Placental epithelial cell (primary cell): ENCODE results near the gene SLC35G2. TPM values are rescaled to one million over a fixed set of nuclear protein-coding genes. Genes with fewer than 3 reads are reported as not detected.

Experiments
- total RNA-seq: library from RNA; depleted of rRNA; stranded (reverse); fragments of >200 nt; gene quantifications from 2 replicates; pipeline ENCODE4 v1.2.3, GENCODE V29; 2012

The SLC35G2 gene
- total RNA-seq = 0.11 TPM in 1 of 2 replicates, not detected in the other

DNA sequence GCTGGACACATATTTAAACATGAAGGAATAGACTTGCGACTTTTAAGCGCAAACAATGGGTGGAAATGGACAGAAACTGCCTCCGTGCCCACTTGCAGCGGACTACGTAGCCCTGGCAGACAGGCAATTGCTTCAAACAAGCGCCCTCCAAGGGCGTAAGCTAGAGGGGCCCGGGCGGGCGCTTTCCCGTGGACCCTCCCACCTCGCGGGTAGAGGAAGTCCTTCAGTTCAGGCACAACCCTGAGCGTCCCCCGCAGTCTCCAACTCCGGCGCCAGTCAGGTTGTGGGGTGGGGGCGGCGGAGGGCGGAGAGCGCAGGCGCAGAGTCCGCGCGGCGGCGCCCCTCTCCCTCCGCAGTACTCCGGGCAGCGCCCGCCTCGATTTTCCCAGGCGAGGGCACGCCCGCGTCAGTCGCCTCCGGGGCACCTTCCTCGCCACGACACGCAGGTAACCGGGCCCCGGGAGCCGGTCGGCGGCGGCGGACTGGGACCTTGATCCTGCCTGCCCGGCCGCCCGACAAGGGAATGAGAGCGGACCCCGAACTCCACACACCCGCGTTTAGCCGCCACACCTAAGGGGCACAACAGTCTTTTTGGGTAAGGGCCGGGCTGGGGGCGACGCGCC is at the start of gene SLC35G2:
SLC35G2 (plus strand) TSS at position 358 of the 623 bp plus-strand sequence. CDS start 35,335 bp downstream, outside the sequence.

DNA sequence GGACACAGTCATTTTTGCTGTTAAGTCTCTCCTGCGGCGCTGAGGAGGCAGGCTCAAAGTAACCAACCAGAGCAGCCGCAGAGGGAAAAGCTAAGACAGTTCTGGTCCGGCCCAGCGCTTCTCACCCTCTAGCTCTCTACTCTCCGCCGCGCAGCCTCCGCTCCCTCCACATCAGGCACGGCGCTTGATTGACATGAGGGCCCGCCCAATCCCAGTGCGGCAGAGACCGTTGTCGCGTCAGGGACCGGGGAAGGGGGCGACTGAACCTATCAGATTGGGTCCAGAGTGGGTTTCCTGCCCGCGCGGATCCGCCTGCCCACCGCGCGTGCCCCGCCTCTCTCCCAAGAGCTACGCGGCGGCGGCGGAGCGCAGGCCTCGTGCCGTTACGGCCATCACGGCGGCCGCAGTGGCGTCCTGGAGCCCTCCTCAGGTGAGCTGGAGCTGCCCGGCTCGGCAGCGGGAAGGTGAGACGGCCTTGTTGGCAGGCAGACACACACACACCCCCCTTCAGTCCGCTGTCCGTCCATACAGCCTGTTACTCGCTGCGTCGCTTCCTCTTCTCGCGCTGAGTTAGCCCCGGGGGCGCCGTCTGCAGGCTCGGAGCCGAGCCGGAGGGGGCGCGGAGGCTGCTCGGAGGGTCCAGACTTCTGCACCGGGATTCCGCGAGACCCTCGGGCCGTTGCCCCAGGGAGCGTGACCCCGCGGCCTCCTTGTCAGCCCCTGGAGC is 43.1 kb downstream of the SLC35G2 start, which contains the start of gene NCK1:
NCK1 (plus strand) TSS at position 319 of the 727 bp plus-strand sequence. CDS start 65,794 bp downstream, outside the sequence.

Other genes starting within 250 kb of the SLC35G2 start
- 39.6 and 51.4 TPM in 2 replicates for gene STAG1, start 66.7 kb upstream of the SLC35G2 start, total RNA-seq
- gene NCK1, start 43.1 kb downstream of the SLC35G2 start, total RNA-seq = 20.5 and 29.8 TPM in 2 replicates
- gene IL20RB, start 138.9 kb downstream of the SLC35G2 start, total RNA-seq = 0.54 and 1.6 TPM in 2 replicates